HG03139 (cell line): Measurements from ENCODE around the gene NUDT14.

ENCODE experiments used
- ATAC-seq: cut with Tn5 transposase; IDR thresholded peaks from one replicate; pipeline ENCODE4 v1.9.1; 2021; ENCODE audit not compliant: unreplicated experiment

Gene NUDT14

GRCh38 chr14:105180592-105181548 is at the start of gene NUDT14:
Gene NUDT14 (minus strand): TSS chr14:105181312. CDS start chr14:105181209, 103 bp downstream.
- no peak for ATAC-seq

- ATAC-seq, result no peak
These were observed 48.1 kb upstream of the NUDT14 start for GRCh38 chr14:105229099-105229655.

GRCh38 chr14:105228562-105228961 is 47.5 kb upstream of the NUDT14 start:
- ATAC-seq, result no peak

- no peak for ATAC-seq
These were observed 46.2 kb upstream of the NUDT14 start for GRCh38 chr14:105227346-105227745.

DNA sequence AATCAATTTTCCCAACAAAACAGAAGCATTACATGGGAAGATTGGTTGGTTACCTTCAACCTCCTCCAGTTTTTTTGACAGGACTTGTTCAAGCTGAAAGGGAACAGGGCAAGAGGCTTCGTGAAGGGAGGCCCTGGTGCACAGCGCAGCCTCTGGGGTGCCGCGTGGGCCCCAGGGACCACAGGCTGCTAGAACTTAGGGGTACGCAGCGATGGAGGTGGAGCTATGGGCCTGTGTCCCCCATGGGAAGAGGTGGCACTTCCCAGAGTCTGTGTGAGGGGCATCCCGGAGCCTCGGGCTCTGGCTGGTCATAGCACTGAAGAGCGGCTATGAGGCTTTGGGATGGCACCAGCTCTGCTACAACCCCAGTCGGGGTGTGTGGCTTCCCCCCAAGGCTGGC is 45.1 kb upstream of the NUDT14 start:
- ATAC-seq, result no peak

- ATAC-seq, result no peak
These were observed 43.9 kb upstream of the NUDT14 start for GRCh38 chr14:105224845-105225570.

- ATAC-seq, result no peak
These were observed 42.8 kb upstream of the NUDT14 start for GRCh38 chr14:105223770-105224544.

GRCh38 chr14:105223260-105223659 is 42.1 kb upstream of the NUDT14 start:
- no peak for ATAC-seq

- no peak for ATAC-seq
These were observed 40.6 kb upstream of the NUDT14 start for GRCh38 chr14:105221598-105222178.

DNA sequence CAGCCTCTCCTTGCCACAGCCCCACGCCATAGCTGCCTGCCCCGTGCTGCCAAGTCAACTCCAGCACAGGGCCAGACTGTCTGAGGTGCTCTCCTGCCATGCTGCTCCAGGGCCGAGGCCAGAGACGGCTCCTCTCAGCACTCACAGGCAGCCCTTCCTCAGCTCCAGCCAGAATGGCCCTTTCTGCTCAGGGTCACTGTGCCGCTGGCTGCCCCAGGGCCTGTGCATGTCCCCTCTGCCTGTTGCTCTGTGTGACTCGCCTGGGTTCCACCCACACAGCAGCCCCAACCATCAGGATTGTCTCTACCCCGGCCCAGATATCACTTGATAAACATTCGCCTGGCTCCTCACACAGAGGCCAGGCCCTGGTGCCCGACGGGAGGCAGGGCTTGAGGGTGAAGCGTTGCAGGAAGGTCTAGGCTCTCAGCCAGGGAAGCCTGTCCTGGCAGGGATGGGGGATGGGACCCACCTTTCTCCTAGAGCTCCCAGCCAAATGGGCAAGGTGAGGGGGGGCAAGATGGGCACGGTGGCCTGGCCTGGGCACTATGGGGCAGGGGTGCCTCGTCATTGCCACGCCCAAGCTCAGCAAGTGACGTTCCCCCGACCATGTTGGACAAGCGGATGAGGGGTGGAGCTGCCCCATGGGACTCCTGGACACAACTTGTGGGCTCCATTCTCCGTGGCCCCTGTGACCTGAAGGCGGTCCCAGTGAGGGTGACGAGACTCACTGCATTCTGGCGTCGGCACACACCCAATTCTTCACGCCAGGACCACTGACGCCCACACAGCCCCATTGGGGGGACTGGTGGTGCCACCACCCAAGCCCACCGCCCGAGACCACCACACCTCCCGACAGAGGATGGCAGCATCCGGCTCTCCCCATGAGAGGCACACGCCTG is 39.8 kb upstream of the NUDT14 start:
- no peak for ATAC-seq

DNA sequence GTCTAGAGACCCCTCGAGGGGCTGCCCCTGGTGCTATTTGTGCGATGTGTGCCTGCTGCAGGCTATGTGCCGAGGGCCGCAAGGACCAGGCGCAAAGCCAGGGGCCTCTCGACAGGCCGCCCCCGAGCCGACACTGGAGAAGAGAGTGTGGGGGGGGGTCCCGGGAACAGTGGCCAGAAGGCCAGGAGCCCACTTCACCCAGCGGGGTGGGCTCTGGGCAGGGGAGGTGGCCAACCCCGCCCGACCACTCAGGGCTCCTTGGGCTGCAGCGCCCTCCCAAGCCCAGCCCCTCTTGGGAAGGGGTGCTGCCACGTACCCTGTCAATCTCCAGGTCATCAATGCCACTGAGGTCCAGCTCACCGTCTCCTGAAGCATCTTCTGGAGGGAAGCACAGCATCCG is 38.6 kb upstream of the NUDT14 start:
- ATAC-seq, result no peak

- ATAC-seq, result no peak
These were observed 38.0 kb upstream of the NUDT14 start for GRCh38 chr14:105219043-105219612.

GRCh38 chr14:105218611-105219010 is 37.5 kb upstream of the NUDT14 start:
- no peak for ATAC-seq

DNA sequence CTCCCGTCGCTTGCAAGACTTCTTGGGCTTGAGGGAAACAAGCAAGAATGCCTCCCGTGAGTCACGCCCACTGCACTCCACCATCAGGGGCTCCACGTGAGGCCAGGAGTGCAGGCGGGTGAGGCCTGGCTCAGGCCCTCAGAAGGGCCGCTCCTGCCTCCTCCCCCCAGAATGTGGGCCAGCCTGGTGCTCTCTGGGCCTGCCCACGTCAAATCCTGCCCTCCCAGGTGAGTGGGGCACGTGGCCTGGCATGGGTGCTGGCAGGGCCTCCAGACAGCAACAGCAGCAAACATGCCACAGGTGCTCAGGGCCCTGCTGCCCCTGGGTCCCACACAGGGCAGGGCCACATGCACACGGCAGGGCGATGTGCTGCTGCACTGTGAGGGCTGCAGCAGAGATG is 36.7 kb upstream of the NUDT14 start:
- no peak for ATAC-seq

GRCh38 chr14:105216490-105217247 is 35.6 kb upstream of the NUDT14 start:
- no peak for ATAC-seq

GRCh38 chr14:105215602-105216001 is 34.5 kb upstream of the NUDT14 start:
- ATAC-seq, result no peak

- ATAC-seq, result no peak
These were observed 33.3 kb upstream of the NUDT14 start for GRCh38 chr14:105214324-105214915.

DNA sequence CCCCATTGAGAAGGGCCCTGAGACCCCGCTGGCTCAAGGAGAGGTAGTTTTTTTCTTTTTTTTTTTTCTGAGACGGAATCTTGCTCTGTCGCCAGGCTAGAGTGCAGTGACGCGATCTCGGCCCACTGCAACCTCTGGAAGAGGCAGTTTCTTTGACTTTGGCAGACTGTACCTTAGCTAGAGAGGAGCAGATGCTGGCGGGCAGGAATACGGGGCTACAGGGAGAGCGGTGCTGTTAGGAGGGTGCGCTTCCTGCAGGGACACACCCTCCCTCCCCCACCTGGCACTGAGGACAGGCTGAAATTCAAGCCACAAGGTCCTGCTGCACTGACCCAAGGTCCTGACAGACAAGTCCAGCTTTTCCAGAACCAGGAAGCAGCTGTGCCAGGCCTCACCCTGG is 32.2 kb upstream of the NUDT14 start:
- no peak for ATAC-seq
